ENCODE data around the gene RMDN2.
"Not testable (repeated sequence)": the region's sequence is repeated elsewhere in the genome, so short reads cannot be mapped to it uniquely, and the experiment has no call there.

Gene RMDN2

DNA sequence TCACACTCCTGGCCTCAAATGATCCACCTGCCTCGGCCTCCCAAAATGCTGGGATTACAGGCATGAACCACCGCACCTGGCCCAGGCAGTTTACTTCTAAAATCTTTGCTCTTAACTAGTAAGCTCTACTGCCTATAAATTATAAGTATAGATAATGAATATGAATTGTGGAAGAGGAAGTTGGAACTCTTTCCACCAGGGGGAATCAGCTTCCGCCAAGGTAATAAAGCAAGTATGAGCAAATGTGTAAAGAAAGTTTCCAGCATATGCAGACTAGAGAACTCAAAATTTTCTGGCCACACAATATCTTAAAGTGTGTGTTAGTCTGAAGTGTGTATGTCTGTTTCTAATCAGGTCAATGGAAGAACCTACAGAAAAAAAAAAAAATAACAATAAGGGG is 68.1 kb downstream of the RMDN2 start:
- no peak for DNase-seq (ENCODE audit: low read depth)

GRCh38 chr2:37997629-37998028 is 72.5 kb downstream of the RMDN2 start:
- no peak for DNase-seq (ENCODE audit: low read depth)

GRCh38 chr2:38000485-38001222 is 75.6 kb downstream of the RMDN2 start:
- no peak for DNase-seq (ENCODE audit: low read depth)

DNA sequence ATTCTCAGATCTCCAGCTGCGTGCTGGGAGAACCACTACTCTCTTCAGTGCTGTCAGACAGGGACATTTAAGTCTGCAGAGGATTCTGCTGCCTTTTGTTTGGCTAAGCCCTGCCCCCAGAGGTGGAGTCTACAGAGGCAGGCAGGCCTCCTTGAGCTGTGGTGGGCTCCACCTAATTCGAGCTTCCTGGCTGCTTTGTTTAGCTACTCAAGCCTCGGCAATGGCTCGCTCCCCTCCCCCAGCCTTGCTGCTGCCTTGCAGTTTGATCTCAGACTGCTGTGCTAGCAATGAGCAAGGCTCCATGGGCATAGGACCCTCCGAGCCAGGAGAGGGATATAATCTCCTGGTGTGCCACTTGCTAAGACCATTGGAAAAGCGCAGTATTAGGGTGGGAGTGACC is 85.1 kb downstream of the RMDN2 start:
- DNase-seq (ENCODE audit: low read depth): not testable (repeated sequence)

DNA sequence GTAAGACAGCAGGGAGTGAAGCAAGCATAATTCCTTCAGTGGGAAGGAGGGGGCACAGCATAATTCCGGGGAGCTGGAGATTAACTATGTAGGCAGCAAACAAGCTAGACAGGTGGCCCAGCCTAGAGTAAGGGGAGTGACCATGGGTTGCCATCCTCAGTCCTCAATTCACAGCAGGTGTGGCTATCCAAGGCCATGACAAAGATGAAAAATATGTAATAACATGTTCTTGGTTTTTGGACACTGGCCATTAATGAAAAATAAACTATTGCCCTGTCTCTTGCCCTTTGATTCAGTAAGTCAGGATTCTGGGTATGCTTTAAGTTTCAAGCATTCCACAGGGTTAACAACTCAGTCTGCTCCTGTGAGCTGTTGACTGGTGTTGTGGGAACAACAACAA is 85.9 kb downstream of the RMDN2 start:
- no peak for DNase-seq (ENCODE audit: low read depth)

GRCh38 chr2:38013158-38013752 is 88.2 kb downstream of the RMDN2 start:
- no peak for DNase-seq (ENCODE audit: low read depth)

DNA sequence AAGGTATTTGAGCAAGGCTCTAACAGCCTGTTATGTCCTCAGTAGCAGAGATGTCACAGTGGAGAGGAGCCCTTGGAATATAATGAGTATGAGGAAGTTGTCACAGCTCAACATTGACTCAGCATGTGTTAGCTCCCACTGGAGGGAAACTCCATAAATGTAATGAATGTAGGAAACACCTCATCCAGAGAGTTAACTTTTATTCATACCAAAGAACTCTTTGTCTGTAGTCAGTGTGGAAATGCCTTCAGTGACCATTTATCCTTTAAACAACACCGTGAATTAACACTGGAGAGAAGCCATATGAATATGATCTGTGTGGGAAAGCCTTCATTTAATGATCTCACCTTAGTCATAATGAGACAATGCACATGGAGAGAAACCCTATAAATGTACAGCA is 91.1 kb downstream of the RMDN2 start:
- no peak for DNase-seq (ENCODE audit: low read depth)

DNA sequence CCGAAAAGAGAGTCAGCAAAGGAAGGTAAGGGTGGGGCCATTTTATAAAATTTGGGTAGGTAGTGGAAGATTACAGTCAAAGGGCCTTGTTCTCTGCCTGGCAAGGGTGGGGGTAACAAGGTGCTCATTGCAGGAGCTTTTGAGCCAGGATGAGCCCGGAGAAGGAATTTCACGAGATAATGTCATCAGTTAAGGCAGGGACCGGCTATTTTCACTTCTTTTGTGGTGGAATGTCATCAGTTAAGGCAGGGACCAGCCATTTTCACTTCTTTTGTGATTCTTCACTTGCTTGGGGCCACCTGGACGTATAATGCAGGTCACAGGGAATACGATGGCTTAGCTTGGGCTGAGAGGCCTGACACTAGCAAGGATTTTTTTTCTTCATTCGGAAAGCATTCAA is 92.7 kb downstream of the RMDN2 start:
- no peak for DNase-seq (ENCODE audit: low read depth)

DNA sequence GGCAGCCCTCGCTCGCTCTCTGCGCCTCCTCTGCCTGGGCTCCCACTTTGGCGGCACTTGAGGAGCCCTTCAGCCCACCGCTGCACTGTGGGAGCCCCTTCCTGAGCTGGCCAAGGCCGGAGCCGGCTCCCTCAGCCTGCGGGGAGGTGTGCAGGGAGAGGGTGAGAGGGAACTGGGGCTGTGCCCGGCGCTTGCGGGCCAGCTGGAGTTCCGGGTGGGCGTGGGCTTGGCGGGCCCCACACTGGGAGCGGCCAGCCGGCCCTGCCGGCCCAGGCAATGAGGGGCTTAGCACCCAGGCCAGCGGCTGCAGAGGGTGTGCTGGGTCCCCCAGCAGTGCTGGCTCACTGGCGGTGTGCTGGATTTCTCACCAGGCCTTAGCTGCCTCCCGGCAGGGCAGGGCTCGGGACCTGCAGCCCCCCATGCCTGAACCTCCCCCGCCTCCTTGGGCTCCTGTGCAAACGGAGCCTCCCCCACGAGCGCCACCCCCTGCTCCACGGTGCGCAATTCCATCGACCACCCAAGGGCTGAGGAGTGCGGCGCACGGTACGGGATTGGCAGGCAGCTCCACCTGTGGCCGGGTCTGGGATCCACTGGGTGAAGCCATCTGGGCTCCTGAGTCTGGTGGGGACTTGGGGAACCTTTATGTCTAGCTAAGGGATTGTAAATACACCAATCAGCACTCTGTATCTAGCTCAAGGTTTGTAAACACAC is 95.4 kb downstream of the RMDN2 start:
- DNase-seq (ENCODE audit: low read depth): not testable (repeated sequence)

- DNase-seq (ENCODE audit: low read depth): no peak
These were observed 96.5 kb downstream of the RMDN2 start for GRCh38 chr2:38021589-38021988.

- no peak for DNase-seq (ENCODE audit: low read depth)
These were observed 101.8 kb downstream of the RMDN2 start for GRCh38 chr2:38026846-38027245.

- no peak for DNase-seq (ENCODE audit: low read depth)
These were observed 103.7 kb downstream of the RMDN2 start for GRCh38 chr2:38028829-38029228.

GRCh38 chr2:38029512-38029911 is 104.4 kb downstream of the RMDN2 start:
- DNase-seq (ENCODE audit: low read depth): no peak

GRCh38 chr2:38030635-38031355 is 105.7 kb downstream of the RMDN2 start:
- no peak for DNase-seq (ENCODE audit: low read depth)

- DNase-seq (ENCODE audit: low read depth): no peak
These were observed 107.9 kb downstream of the RMDN2 start for GRCh38 chr2:38032946-38033345.

GRCh38 chr2:38033646-38034045 is 108.6 kb downstream of the RMDN2 start:
- DNase-seq (ENCODE audit: low read depth): no peak

GRCh38 chr2:38035968-38036367 is 110.9 kb downstream of the RMDN2 start:
- DNase-seq (ENCODE audit: low read depth): no peak

DNA sequence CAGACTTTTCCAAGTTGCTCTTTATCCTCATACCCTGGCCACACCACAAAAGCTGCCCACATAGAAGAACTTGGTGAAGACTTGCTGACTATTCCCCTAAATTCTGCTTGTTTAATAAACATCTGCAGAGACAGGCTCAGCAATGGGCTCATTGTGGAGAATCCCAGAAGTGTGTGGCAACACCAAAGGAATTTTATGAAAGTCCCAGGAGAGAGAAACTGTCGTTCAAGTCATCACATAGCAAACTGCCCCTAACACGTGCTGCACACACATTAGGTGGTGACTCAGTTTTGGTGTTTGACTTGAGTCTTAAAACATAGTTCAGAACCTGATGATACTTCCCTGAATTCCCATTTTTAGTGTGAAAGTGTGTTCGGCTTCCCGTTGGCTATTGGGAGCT is 112.2 kb downstream of the RMDN2 start:
- DNase-seq (ENCODE audit: low read depth): no peak

GRCh38 chr2:38037757-38038621 is 112.9 kb downstream of the RMDN2 start:
- DNase-seq (ENCODE audit: low read depth): no peak

- no peak for DNase-seq (ENCODE audit: low read depth)
These were observed 113.6 kb downstream of the RMDN2 start for GRCh38 chr2:38038682-38039081.

DNA sequence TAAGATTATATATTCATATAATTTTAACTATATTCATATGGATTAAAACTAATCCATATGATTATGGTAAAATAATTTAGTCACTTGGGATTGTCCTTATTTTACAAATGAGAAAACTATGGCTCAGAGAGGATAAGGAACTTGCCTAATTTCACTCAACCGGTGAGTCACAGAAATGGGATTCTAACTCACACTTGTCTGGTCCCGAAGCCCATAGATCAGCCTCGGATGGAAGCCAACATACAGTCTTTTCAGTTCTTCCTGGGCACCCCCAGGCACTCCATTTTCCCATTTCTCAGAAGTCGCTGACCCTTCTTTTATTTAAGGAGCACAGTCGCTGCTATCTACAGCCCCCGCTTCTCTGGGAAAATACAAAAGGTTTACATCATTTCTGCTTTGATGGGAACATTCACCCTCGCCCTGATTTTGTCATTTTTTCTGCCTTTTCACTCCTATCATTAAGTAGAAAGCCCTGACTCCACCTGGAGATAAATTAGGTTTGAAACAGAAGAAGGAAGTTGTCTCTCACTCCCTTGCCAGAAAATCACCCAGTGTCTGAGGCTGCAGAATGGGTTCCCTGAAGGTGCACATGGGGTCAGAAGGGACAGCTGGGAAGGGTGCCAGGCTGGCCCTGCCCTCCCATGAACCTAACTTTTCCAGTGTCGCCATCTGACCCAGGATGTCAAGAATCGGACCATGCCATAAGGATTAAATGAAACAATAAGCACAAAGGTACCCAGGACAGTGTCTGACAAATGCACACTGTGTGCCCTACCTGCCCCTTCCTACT is 114.2 kb downstream of the RMDN2 start:
- no peak for DNase-seq (ENCODE audit: low read depth)
